GM19467 (cell line): ENCODE measurements around the gene AMH.

Experiments
- ATAC-seq: cut with Tn5 transposase; IDR thresholded peaks from one replicate; pipeline ENCODE4 v1.9.1; 2021; ENCODE audit warnings: mild to moderate bottlenecking, moderate library complexity; ENCODE audit not compliant: unreplicated experiment

AMH gene

DNA sequence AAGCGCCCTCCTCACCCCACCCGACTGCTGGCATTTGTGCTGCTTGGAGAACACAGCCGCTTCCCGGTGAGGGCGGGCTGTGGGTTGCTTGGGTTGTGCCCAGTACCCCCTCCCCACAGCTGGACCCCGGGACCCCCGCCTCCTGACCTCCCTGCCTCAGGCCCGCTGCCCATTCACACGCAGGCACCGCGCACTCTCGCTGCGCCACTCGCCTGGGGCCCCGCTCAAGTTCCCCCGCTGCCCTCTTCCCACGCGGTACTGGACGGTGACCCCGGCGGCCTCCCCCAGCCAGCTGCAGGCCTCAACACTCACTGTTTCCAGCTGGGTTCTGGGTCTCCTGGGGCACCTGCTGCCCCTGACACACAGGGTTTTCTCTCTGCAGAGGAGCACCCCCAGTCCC is 29.4 kb upstream of the AMH start:
- no peak for ATAC-seq

DNA sequence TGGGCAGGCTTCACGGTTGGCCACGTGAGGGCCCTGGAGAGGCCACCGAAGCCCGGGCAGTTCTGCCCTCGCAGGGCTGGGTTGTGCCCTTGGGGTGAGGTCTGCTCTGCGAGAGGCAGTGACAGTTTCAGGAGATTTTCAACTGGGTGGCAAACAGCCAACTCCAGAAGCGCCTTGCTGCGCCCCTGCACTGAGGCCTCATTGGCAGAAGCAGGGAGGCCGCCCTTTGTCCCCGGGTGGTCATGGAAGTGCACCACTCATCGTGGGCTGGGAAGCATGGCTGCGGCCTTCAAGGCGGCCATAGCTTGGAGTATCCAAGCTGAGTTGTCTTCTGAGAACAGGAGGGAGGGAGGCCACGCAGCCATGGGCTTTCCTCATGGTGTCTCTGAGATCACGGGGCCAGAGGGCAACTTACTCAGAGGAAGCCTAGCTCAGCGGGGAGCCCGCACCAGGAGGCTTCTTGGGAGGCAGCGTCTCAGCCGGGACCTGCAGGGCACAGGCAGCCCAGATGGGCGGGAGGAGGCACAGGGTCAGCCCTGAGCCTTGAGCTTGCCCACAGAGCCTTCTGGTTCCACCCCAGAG is 27.8 kb upstream of the AMH start:
- ATAC-seq, result no peak

DNA sequence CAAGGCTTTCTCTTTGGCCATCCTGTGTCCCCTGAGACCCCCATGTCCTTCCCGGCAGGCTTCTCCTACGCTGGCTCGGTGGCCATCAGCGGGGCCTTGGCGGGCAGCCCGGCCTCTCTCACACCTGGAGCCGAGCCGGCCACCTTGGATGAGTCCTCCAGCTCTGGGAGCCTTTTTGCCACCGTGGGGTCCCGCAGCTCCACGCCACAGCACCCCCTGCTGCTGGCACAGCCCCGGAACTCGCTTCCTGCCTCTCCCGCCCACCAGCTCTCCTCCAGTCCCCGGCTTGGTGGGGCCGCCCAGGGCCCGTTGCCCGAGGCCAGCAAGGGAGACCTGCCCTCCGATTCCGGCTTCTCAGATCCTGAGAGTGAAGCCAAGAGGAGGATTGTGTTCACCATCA is 27.2 kb upstream of the AMH start:
- ATAC-seq, result no peak

DNA sequence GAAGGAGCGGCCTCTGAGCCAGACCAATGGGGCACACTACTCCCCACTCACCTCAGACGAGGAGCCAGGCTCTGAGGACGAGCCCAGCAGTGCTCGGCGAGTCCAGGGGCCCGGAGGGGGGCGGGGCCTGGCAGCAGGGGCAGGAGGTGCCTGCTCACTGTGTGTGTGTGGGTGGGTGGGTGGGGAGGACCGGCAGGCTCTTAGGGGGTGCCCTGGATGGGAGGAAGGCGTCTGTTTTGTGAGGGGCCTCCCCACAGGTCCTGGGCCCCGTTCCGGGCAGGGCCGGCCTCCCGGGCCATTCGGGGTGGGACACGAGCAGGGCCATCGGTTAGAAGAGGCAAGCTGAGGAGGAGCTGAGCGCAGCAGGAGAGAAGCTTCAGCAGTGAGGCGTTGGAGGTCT is 25.7 kb upstream of the AMH start:
- ATAC-seq, result no peak

DNA sequence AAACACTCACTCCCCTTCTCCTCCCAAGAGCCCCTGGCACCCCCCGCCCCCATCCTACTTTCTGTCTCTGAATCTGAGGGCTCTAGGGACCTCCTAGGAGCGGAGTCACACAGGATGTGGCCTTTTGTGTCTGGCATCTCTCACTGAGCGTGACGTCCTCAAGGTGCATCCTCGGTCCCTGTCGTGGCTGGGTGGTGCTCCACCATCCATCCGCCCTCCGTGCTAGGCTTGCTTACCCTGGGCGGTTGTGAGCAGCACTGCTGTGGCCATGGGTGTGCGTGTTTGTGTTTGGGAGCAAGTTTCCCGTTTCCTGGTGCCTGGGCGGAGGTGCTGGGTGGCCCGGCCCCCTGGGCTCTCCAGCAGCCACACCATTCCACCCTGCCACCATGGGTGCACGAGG is 25.2 kb upstream of the AMH start:
- ATAC-seq, result no peak

DNA sequence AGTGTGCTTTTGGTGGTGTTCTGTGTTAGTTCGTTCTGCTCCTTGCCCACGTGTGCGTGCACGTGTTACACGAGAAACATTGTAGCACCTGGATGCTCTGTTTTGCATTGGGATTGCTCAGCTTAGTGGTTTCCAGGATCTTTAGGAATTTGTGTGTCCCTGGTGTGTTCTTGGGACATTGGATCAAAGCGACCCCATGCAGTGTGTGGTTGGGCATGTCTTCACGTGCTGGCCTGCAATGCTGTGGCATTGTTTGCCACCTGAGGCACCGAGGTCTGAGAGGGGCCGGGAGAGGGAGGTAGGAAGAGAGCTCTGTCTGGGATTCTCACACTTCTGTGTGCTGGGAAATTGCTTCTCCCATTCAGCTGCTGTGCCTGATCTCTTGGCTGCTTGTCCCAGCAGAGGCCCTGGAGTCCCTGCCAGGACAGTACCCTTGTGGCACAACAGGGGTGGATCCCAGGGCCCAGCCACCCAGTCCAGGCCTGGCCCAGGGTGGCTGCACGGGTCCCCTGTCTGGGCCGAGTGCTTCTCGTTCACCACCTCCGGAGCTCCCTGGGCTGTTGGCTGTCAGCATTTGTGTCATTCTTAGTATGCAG is 24.3 kb upstream of the AMH start:
- ATAC-seq, result no peak

DNA sequence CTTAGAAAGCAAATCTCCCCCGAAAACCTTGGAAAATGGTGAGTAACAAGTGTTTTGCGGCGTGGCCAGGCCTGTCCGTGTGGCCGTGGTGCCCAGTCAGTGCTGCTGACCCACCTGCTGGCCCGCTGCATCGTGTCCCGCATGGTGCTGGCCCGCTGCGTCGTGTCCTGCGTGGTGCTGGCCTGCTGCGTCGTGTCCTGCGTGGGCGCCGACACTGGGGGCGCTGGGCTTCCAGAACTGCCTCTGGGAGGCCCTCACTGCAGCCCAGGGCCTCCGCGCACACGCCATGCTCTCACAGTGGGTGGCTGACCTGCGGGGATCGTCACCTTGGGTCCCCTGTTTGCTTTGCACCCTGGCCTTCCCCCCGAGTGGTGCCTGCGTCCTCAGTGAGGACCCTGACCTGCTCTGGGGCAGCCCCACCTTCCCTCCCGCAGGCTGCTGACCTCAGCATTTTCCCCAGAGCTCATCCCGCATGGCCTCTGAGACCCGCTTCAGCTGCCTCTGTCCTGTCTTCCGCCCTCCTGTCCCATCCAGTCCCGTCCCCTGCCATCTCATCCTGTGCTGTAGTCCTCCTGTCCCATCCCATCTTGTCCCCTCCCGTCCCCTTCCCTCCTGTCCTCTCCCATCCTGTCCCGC is 23.6 kb upstream of the AMH start:
- no peak for ATAC-seq

DNA sequence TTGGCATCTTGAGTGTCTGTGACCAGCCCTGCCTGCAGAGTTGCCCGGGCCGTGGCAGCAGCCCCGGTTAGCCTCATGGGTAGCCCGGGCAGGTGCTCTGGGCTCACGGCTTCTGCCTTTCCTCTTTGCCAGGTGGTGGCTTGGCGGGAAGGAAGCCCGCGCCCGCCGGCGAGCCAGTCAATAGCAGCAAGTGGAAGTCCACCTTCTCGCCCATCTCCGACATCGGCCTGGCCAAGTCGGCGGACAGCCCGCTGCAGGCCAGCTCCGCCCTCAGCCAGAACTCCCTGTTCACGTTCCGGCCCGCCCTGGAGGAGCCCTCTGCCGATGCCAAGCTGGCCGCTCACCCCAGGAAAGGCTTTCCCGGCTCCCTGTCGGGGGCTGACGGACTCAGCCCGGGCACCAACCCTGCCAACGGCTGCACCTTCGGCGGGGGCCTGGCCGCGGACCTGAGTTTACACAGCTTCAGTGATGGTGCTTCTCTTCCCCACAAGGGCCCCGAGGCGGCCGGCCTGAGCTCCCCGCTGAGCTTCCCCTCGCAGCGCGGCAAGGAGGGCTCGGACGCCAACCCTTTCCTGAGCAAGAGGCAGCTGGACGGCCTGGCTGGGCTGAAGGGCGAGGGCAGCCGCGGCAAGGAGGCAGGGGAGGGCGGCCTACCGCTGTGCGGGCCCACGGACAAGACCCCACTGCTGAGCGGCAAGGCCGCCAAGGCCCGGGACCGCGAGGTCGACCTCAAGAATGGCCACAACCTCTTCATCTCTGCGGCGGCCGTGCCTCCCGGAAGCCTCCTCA is 22.9 kb upstream of the AMH start:
- no peak for ATAC-seq

DNA sequence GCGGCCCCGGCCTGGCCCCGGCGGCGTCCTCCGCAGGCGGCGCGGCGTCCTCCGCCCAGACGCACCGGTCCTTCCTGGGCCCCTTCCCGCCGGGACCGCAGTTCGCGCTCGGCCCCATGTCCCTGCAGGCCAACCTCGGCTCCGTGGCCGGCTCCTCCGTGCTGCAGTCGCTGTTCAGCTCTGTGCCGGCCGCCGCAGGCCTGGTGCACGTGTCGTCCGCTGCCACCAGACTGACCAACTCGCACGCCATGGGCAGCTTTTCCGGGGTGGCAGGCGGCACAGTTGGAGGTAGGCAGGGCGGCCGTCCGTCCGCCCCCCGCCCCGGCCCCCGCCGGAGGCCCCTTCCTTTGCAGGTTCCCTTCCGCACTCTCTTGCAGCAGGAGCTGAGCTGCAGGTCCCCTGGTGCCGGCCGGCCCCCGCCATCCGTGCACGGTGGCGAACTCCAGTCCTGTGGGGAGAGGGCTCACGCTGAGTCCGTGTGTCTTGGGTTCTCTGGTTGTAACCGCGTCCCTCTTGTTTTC is 22.2 kb upstream of the AMH start:
- no peak for ATAC-seq

DNA sequence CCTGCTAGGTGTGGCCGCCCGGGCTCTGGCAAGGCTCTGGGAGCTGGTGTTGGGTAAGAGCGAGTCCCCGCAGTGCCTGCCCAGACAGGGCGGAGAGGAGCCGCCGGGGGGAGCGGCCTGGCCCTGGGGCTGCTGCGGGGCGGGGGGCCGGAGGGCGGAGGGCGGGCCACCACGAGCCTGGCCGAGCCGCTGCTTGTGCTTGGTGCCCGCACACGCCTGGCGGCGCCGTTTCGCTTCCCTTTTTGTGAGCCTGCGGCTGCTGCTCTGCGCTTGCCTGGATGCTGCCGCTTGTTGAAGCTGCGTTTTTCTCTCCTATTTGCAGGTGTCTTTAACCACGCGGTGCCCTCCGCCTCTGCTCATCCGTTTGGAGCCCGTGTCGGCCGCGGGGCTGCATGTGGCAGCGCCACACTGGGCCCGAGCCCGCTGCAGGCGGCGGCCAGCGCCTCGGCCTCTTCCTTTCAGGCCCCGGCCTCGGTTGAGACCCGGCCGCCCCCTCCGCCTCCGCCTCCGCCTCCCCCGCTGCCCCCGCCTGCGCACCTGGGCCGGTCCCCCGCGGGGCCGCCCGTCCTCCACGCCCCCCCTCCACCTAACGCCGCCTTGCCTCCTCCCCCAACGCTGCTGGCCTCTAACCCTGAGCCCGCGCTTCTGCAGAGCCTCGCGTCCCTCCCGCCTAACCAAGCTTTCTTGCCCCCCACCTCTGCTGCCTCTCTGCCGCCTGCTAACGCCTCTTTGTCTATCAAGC is 21.5 kb upstream of the AMH start:
- ATAC-seq, result no peak

DNA sequence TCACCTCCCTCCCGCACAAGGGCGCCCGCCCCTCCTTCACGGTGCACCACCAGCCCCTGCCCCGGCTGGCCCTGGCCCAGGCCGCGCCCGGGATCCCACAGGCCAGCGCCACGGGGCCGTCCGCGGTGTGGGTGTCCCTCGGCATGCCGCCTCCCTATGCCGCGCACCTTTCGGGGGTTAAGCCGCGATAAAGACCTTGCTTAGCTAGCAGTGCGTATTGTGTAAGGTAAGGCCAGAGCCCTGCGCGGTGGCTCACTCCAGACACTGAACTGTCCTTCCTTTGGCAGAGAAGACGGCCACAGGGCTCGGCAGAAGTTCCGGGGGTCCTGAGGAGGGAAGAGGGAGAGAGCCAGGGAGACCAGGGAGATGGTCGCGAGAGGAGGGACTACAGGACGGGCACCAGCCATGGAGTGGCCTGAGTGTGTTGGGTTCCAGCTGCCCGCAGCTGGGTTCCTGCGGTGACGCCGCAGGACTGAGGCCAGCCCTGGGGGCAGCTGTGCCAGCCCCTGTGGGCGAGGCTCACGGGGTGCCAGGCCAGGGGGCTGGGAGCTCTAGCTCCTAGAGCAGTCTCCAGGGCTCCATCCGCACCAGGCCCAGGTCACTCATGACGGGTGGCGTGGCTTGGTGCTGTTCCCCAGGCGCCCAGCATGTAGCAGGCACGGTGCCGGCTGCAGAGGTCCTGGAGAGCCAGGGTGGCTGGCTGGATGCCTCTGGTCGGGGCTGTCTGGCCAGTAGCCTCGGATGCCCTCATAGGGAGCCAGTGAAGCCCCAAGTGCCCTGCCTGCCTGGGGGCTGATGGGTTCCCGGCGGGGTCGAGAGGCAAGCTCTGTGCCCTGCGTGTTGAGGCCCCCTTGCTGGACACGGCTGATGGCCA is 20.7 kb upstream of the AMH start:
- no peak for ATAC-seq

DNA sequence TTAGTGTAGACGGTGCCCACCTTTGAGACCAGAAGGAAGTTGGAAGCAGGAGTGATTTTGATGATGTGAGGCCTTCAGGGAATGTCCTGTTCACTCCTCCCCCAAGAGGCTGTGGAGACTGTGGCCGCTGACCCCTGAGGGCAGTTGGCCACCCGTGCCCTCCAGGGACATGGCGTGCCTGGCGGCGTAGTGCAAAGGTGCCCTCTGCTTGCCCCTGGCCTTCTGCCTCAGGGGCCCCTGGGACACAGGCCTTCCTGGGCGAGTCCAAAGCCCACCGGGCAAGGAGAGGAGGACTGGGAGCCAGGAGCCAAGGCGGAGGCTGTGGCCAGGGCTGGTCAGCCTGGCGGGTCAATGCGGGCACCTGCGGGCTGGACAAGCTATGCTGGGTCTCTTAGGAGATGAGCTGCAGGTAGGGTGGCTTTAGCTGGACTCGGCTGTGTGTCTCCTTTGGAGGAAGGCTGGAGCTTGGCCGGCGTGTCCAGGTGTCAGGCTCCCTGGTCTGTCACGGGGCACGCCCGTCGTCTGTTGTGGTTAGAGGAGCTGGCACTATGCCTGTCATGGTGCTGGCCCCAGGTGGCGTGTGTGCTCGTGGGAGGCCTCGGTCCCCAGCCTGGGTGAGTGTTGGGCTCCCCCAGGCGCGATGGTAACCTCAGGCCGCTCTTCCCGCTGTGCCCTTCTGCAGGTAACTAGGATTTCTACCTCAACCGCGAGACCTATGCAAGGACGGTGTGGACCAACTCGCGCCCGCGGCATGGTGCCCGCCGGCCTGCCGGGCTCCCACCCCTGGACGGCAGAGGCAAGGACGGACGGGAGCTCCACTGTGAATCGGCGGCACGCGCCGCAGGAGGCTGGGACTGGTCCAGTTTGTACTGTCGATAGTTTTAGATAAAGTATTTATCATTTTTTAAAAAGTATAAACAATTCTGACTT is 19.8 kb upstream of the AMH start:
- no peak for ATAC-seq

DNA sequence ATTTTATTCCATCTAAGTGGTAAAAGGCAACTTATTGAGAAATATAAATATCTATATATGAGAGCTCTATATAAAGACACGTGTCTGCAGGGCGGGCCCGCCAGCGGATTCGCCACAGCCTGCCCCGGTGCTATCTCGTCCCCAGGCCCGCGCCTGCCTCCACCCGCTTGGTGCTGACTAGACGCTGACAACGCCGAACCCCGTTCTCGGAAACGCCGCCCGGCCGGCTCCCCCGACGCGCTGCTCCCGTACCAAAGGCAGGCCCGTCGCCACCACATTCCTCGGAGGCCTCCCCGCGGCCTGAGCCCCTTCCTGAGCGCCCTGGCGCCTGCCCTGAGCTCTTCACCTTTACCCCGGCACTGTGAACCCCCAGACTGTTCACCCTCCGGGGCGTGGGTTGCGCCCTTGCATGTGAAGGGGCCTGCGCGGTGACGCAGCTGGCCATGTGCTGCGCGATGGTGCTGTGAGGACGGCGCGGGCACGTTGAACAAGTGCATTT is 19.0 kb upstream of the AMH start:
- no peak for ATAC-seq

DNA sequence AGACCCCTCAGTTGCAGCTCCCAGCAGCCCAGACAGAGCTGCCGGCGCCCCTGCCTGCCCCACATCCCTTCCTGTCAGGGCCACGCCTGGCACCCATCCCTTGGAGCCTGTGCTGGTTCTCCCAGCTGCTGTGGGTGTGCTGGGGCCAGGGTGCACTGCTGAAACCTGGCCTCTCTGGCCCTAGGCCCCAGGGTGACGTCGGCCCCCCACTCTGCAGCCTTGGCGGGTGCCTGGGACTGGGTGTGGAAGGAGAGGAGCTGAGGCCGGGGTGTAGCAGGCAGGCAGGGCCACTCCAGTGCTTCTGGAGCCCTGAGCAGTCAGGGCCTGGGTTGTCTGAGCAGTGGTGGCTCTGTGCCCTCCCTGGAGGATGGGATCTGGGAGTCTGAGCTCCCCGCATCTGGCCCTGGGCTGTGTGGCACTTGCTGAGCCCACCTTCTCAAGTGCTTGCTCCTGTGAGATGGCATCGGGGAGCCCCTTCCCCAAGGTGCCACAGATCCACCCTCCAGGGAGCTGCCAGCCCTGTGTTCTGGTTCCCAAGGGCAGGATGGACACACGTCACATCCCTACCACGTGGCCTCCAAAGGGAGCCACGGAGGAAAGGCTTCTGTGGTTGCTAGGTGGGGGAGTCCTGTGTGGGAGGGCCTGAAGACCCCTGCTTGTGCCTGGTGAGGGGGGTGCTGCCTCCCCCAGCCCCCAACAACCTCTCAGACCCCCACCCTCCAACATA is 18.2 kb upstream of the AMH start:
- no peak for ATAC-seq

DNA sequence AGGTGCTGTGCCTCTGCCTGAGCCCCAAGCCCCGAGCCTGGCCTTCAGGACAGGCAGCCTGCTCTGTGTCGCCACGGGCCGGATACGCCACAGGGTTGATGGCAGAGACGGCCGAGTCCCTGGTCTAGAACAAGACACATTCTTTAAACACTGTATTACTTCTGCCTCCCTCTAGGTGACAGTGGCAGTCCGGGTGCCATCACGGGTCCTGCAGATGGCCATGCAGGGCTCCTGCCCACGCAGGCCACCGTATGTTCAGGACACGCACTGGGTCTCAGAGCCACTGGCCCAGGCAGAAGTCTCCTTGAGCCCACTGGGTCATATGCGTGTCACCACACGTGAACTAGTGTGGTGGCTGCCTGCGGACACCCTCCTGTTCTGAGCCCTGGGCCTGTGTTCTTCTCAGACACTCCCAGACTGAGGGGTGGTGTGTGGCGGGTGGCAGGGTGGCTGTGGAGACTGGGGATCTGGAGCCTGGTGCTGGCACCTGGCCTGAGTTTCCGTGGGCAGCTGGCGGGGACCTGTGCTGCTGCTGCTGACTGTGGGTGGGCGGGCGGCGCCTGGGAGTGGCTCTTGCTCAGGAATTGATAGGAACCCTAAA is 17.4 kb upstream of the AMH start:
- no peak for ATAC-seq

DNA sequence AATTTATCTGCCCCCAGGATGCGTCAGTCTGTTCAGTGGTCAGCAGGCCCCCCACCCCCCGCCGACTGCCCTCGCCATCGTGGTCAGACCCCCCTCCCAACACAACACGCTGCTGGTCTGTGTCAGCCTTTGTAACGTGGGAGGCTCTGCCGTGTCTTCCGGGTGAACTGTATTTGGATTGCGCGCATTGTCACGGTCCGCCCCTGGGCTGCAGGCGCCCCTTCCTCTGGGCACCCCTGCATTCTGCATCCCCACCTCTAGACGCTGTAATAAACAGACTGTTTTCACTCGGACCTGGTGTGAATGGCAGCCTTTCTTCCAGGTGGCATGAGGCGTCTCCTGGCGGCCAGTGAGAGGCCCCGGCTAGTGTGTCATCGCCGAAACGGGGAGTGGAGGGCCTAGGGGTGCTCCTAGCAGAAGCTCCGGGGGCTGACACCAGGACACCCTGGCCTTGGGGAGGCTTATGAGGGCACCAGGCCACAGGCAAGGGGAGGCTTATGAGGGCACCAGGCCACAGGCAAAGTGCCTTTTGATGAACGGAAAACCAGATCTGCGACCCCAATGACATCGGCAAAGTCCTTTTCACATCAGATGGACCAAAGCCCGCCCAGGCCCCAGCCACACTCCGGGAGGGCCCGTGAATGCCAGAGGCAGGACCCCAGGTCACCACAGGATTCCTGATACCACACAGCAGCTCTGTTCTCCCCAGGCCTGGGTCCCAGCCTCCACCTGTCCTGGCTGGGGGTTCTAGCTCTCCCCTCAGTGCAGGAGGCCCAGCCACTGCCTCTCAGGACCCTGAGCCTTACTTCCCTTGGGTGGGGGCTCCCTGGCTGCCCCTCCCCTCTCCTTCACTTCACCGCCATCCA is 16.6 kb upstream of the AMH start:
- ATAC-seq, result no peak
